GM23338 (cell line): ENCODE results near the gene CPB2. TPM values are rescaled to one million over a fixed set of nuclear protein-coding genes. Genes with fewer than 3 reads are reported as not detected.

Source experiments
- ATAC-seq: fragments of 200-7000 bp; cut with Tn5 transposase; 3 replicates; pipeline ENCODE4 v1.9.1; 2020
- DNase-seq: peaks from one replicate; pipeline ENCODE4 v3.0.0-alpha.2; 2015; ENCODE audit warnings: low spot score
- H2AFZ ChIP-seq: fragments of 200-600 bp; sonication (generic); 2 replicates; pipeline ENCODE4 v1.8.0; 2016; ENCODE audit warnings: antibody characterized with exemption, mild to moderate bottlenecking, moderate library complexity
- H3F3A ChIP-seq: fragments of 200-600 bp; sonication (generic); replicated peaks from 2 replicates; pipeline ENCODE4 v1.8.0; 2017; ENCODE audit warnings: antibody characterized with exemption, mixed run types, low read depth
- H3K27ac ChIP-seq: fragments of 200-600 bp; sonication (generic); 2 replicates; pipeline ENCODE4 v1.6.1; 2016; ENCODE audit warnings: low read depth
- H3K27me3 ChIP-seq: fragments of 200-600 bp; sonication (generic); 2 replicates; pipeline ENCODE4 v1.8.0; 2016; ENCODE audit warnings: mild to moderate bottlenecking, mixed run types, moderate library complexity; ENCODE audit not compliant: insufficient read depth
- H3K36me3 ChIP-seq: fragments of 200-600 bp; sonication (generic); 2 replicates; pipeline ENCODE4 v1.8.0; 2016; ENCODE audit warnings: mild to moderate bottlenecking; ENCODE audit not compliant: insufficient read depth
- H3K4me1 ChIP-seq: fragments of 200-600 bp; sonication (generic); 2 replicates; pipeline ENCODE4 v1.8.0; 2016; ENCODE audit warnings: mild to moderate bottlenecking, moderate library complexity; ENCODE audit not compliant: insufficient read depth
- H3K4me2 ChIP-seq: fragments of 200-600 bp; sonication (generic); 2 replicates; pipeline ENCODE4 v1.7.1; 2017; ENCODE audit warnings: mixed run types
- H3K4me3 ChIP-seq: fragments of 200-600 bp; sonication (generic); 2 replicates; pipeline ENCODE4 v1.6.1; 2016; ENCODE audit warnings: mixed run types
- H3K79me2 ChIP-seq: fragments of 200-600 bp; sonication (generic); replicated peaks from 2 replicates; pipeline ENCODE4 v1.8.0; 2017; ENCODE audit warnings: mild to moderate bottlenecking; ENCODE audit not compliant: insufficient read depth
- H3K9me2 ChIP-seq: fragments of 200-600 bp; sonication (generic); 2 replicates; pipeline ENCODE4 v1.8.0; 2017; ENCODE audit not compliant: insufficient read depth
- H4K20me1 ChIP-seq: fragments of 200-600 bp; sonication (generic); replicated peaks from 2 replicates; pipeline ENCODE4 v1.8.0; 2017; ENCODE audit warnings: mild to moderate bottlenecking; ENCODE audit not compliant: insufficient read depth
- H3K27ac Mint-ChIP-seq: 2 replicates; pipeline ENCODE4 v1.8.0; 2020; ENCODE audit warnings: inconsistent platforms, mild to moderate bottlenecking, moderate library complexity, mixed read lengths
- H3K27me3 Mint-ChIP-seq: 3 replicates; pipeline ENCODE4 v1.8.0; 2022; ENCODE audit warnings: low read depth, mild to moderate bottlenecking, moderate library complexity, mixed read lengths, inconsistent platforms; ENCODE audit not compliant: insufficient read depth, poor library complexity
- H3K36me3 Mint-ChIP-seq: 3 replicates; pipeline ENCODE4 v1.8.0; 2021; ENCODE audit warnings: low read depth, mild to moderate bottlenecking, inconsistent platforms, moderate library complexity, mixed read lengths
- H3K4me1 Mint-ChIP-seq: 3 replicates; pipeline ENCODE4 v1.8.0; 2020; ENCODE audit warnings: mild to moderate bottlenecking, inconsistent platforms, mixed read lengths
- H3K4me3 Mint-ChIP-seq: 3 replicates; pipeline ENCODE4 v1.8.0; 2021; ENCODE audit warnings: moderate library complexity, mild to moderate bottlenecking, inconsistent platforms, mixed read lengths
- H3K9me3 Mint-ChIP-seq: 3 replicates; pipeline ENCODE4 v1.8.0; 2020; ENCODE audit warnings: moderate library complexity, mild to moderate bottlenecking, inconsistent platforms, mixed read lengths
- CREB1 ChIP-seq: fragments of 250-450 bp; sonication (Bioruptor Pico); IDR thresholded peaks from 2 replicates; pipeline ENCODE4 v1.5.0; 2020; ENCODE audit warnings: low read depth, mild to moderate bottlenecking, moderate library complexity
- EZH2 ChIP-seq: fragments of 200-600 bp; sonication (generic); IDR thresholded peaks from one replicate; pipeline ENCODE4 v1.8.0; 2017; ENCODE audit warnings: antibody characterized with exemption, mild to moderate bottlenecking, low read depth; ENCODE audit not compliant: unreplicated experiment
- EZH2phosphoT487 ChIP-seq: fragments of 200-600 bp; sonication (generic); IDR thresholded peaks from one replicate; pipeline ENCODE4 v1.8.1; 2018; ENCODE audit warnings: antibody characterized with exemption; ENCODE audit not compliant: unreplicated experiment
- JUNB ChIP-seq: IDR thresholded peaks from one replicate; pipeline ENCODE4 v1.6.1; 2016; ENCODE audit warnings: antibody characterized with exemption; ENCODE audit not compliant: unreplicated experiment
- NANOG ChIP-seq: IDR thresholded peaks from 2 replicates; pipeline ENCODE4 v1.6.1; 2016; ENCODE audit warnings: antibody characterized with exemption, borderline replicate concordance
- POLR2AphosphoS5 ChIP-seq: IDR thresholded peaks from 2 replicates; pipeline ENCODE4 v1.6.1; 2016; ENCODE audit warnings: antibody characterized with exemption, low read depth
- STAT1 ChIP-seq: IDR thresholded peaks from one replicate; pipeline ENCODE4 v1.6.1; 2016; ENCODE audit warnings: antibody characterized with exemption; ENCODE audit not compliant: unreplicated experiment
- ZNF114 ChIP-seq: fragments of 250-450 bp; sonication (Bioruptor Pico); IDR thresholded peaks from 2 replicates; pipeline ENCODE4 v1.5.0; 2020; ENCODE audit warnings: mild to moderate bottlenecking, moderate library complexity
- ZNF331 ChIP-seq: fragments of 250-450 bp; sonication (Bioruptor Pico); IDR thresholded peaks from 2 replicates; pipeline ENCODE4 v1.5.0; 2020; ENCODE audit warnings: low read depth, mild to moderate bottlenecking, moderate library complexity
- polyA plus RNA-seq: library from polyadenylated mRNA; unstranded; fragments of >200 nt; fragmentation: Nextera tagmentation; extraction: Ambion mirVana; gene quantifications from 2 replicates; pipeline ENCODE4 v1.2.1, GENCODE V29; 2016
- total RNA-seq: library from RNA; depleted of rRNA; stranded (reverse); fragments of >200 nt; shearing (Covaris generic); gene quantifications from 2 replicates; pipeline ENCODE4 v1.2.3, GENCODE V29; 2014
- TF ChIP-seq, protein P1 (sequence below): IDR thresholded peaks from 2 replicates; pipeline ENCODE4 v1.6.1; 2016; ENCODE audit warnings: antibody characterized with exemption
- TF ChIP-seq, protein P2 (sequence below): fragments of 250-450 bp; sonication (Bioruptor Pico); IDR thresholded peaks from 2 replicates; pipeline ENCODE4 v1.5.0; 2020; ENCODE audit warnings: mild to moderate bottlenecking, moderate library complexity
- TF ChIP-seq, protein P3 (sequence below): IDR thresholded peaks from one replicate; pipeline ENCODE4 v1.6.1; 2018; ENCODE audit warnings: antibody characterized with exemption; ENCODE audit not compliant: unreplicated experiment
- TF ChIP-seq, protein P4 (sequence below), 2 experiments: fragments of 200-600 bp in 1 of 2; sonication (generic) in 1 of 2; conservative IDR thresholded peaks; 2 replicates each; pipeline versions ENCODE4 v1.5.1 to v1.6.1; 2016 to 2017; ENCODE audit warnings: antibody characterized with exemption in 2 of 2, low read depth in 2 of 2, mild to moderate bottlenecking in 2 of 2, moderate library complexity in 1 of 2

Gene CPB2
- total and polyA plus RNA-seq, 2 experiments from 2014 or later: 0.47 TPM; not detected in 1

DNA sequence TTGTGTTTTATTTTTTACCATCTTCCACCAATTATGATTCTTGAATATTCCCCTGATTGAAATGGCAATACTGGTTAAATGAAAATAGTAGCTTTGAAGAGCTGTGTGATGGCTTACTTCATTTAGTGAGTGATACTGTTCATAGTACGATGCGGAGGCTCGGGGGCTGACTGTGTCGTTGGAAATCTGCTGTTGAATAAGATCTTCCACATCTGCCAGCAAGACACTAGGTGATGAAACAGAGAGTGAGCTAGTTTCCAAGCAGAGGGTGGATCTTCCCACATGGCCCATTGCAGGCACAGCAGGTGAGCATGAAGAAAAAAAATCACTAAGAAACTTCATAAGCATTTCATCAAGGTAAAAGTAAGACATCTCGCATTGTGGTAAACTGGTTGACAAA lies 22.5 kb downstream of the CPB2 start:
- no peaks in the 10 kb centered on the region for H3K27me3 Mint-ChIP-seq
- Histone ChIP-seq H3K4me2 (no peak overlapping the region), H4K20me1 (no peaks in the 10 kb centered on the region), H3K9me2 (no peaks in the 10 kb centered on the region), H2AFZ (no peak overlapping the region), H3K36me3 (no peaks in the 10 kb centered on the region), H3K27me3 (no peaks in the 10 kb centered on the region), H3K79me2 (no peaks in the 10 kb centered on the region), H3K27ac (no peak overlapping the region), H3K4me1 (no peaks in the 10 kb centered on the region), H3F3A (no peaks in the 10 kb centered on the region), H3K4me3 (no peak overlapping the region)
- DNase-seq (no peak), ATAC-seq (no peak)
- no peaks in the 10 kb centered on the region for H3K4me1 Mint-ChIP-seq
- TF ChIP-seq ZNF114 (CRISPR knock-in tag) (no peak), NANOG (no peak), STAT1 (no peak), JUNB (no peak), POLR2AphosphoS5 (no peak), CREB1 (CRISPR knock-in tag) (no peak), ZNF331 (no peak), EZH2phosphoT487 (no peak), EZH2 (no peak)
- TF ChIP-seq, protein P1, sequence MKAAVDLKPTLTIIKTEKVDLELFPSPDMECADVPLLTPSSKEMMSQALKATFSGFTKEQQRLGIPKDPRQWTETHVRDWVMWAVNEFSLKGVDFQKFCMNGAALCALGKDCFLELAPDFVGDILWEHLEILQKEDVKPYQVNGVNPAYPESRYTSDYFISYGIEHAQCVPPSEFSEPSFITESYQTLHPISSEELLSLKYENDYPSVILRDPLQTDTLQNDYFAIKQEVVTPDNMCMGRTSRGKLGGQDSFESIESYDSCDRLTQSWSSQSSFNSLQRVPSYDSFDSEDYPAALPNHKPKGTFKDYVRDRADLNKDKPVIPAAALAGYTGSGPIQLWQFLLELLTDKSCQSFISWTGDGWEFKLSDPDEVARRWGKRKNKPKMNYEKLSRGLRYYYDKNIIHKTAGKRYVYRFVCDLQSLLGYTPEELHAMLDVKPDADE: no peak
- TF ChIP-seq, protein P2, sequence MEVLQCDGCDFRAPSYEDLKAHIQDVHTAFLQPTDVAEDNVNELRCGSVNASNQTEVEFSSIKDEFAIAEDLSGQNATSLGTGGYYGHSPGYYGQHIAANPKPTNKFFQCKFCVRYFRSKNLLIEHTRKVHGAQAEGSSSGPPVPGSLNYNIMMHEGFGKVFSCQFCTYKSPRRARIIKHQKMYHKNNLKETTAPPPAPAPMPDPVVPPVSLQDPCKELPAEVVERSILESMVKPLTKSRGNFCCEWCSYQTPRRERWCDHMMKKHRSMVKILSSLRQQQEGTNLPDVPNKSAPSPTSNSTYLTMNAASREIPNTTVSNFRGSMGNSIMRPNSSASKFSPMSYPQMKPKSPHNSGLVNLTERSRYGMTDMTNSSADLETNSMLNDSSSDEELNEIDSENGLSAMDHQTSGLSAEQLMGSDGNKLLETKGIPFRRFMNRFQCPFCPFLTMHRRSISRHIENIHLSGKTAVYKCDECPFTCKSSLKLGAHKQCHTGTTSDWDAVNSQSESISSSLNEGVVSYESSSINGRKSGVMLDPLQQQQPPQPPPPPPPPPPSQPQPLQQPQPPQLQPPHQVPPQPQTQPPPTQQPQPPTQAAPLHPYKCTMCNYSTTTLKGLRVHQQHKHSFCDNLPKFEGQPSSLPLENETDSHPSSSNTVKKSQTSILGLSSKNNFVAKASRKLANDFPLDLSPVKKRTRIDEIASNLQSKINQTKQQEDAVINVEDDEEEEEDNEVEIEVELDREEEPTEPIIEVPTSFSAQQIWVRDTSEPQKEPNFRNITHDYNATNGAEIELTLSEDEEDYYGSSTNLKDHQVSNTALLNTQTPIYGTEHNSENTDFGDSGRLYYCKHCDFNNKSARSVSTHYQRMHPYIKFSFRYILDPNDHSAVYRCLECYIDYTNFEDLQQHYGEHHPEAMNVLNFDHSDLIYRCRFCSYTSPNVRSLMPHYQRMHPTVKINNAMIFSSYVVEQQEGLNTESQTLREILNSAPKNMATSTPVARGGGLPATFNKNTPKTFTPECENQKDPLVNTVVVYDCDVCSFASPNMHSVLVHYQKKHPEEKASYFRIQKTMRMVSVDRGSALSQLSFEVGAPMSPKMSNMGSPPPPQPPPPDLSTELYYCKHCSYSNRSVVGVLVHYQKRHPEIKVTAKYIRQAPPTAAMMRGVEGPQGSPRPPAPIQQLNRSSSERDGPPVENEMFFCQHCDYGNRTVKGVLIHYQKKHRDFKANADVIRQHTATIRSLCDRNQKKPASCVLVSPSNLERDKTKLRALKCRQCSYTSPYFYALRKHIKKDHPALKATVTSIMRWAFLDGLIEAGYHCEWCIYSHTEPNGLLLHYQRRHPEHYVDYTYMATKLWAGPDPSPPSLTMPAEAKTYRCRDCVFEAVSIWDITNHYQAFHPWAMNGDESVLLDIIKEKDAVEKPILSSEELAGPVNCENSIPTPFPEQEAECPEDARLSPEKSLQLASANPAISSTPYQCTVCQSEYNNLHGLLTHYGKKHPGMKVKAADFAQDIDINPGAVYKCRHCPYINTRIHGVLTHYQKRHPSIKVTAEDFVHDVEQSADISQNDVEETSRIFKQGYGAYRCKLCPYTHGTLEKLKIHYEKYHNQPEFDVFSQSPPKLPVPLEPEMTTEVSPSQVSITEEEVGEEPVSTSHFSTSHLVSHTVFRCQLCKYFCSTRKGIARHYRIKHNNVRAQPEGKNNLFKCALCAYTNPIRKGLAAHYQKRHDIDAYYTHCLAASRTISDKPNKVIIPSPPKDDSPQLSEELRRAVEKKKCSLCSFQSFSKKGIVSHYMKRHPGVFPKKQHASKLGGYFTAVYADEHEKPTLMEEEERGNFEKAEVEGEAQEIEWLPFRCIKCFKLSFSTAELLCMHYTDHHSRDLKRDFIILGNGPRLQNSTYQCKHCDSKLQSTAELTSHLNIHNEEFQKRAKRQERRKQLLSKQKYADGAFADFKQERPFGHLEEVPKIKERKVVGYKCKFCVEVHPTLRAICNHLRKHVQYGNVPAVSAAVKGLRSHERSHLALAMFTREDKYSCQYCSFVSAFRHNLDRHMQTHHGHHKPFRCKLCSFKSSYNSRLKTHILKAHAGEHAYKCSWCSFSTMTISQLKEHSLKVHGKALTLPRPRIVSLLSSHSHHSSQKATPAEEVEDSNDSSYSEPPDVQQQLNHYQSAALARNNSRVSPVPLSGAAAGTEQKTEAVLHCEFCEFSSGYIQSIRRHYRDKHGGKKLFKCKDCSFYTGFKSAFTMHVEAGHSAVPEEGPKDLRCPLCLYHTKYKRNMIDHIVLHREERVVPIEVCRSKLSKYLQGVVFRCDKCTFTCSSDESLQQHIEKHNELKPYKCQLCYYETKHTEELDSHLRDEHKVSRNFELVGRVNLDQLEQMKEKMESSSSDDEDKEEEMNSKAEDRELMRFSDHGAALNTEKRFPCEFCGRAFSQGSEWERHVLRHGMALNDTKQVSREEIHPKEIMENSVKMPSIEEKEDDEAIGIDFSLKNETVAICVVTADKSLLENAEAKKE (CRISPR knock-in tag): no peak
- TF ChIP-seq, protein P3, sequence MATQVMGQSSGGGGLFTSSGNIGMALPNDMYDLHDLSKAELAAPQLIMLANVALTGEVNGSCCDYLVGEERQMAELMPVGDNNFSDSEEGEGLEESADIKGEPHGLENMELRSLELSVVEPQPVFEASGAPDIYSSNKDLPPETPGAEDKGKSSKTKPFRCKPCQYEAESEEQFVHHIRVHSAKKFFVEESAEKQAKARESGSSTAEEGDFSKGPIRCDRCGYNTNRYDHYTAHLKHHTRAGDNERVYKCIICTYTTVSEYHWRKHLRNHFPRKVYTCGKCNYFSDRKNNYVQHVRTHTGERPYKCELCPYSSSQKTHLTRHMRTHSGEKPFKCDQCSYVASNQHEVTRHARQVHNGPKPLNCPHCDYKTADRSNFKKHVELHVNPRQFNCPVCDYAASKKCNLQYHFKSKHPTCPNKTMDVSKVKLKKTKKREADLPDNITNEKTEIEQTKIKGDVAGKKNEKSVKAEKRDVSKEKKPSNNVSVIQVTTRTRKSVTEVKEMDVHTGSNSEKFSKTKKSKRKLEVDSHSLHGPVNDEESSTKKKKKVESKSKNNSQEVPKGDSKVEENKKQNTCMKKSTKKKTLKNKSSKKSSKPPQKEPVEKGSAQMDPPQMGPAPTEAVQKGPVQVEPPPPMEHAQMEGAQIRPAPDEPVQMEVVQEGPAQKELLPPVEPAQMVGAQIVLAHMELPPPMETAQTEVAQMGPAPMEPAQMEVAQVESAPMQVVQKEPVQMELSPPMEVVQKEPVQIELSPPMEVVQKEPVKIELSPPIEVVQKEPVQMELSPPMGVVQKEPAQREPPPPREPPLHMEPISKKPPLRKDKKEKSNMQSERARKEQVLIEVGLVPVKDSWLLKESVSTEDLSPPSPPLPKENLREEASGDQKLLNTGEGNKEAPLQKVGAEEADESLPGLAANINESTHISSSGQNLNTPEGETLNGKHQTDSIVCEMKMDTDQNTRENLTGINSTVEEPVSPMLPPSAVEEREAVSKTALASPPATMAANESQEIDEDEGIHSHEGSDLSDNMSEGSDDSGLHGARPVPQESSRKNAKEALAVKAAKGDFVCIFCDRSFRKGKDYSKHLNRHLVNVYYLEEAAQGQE: no peak
- TF ChIP-seq, protein P4, sequence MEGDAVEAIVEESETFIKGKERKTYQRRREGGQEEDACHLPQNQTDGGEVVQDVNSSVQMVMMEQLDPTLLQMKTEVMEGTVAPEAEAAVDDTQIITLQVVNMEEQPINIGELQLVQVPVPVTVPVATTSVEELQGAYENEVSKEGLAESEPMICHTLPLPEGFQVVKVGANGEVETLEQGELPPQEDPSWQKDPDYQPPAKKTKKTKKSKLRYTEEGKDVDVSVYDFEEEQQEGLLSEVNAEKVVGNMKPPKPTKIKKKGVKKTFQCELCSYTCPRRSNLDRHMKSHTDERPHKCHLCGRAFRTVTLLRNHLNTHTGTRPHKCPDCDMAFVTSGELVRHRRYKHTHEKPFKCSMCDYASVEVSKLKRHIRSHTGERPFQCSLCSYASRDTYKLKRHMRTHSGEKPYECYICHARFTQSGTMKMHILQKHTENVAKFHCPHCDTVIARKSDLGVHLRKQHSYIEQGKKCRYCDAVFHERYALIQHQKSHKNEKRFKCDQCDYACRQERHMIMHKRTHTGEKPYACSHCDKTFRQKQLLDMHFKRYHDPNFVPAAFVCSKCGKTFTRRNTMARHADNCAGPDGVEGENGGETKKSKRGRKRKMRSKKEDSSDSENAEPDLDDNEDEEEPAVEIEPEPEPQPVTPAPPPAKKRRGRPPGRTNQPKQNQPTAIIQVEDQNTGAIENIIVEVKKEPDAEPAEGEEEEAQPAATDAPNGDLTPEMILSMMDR (conservative IDR thresholded peaks at IDR 0.05; ENCODE audit: low read depth in 2 of 2): no peak
- H3K27ac Mint-ChIP-seq: no peak overlapping the region
- H3K9me3 Mint-ChIP-seq: no peaks in the 10 kb centered on the region
- no peaks in the 10 kb centered on the region for H3K36me3 Mint-ChIP-seq
- no peak overlapping the region for H3K4me3 Mint-ChIP-seq
